ENCODE data around the gene ANKLE2. TPM values are rescaled to one million over a fixed set of nuclear protein-coding genes. Genes with fewer than 3 reads are reported as not detected.
"Not testable (repeated sequence)": the region's sequence is repeated elsewhere in the genome, so short reads cannot be mapped to it uniquely, and the experiment has no call there.

Gene ANKLE2
- total RNA-seq, 1 donor from 2014 or later = 61.1 TPM

DNA sequence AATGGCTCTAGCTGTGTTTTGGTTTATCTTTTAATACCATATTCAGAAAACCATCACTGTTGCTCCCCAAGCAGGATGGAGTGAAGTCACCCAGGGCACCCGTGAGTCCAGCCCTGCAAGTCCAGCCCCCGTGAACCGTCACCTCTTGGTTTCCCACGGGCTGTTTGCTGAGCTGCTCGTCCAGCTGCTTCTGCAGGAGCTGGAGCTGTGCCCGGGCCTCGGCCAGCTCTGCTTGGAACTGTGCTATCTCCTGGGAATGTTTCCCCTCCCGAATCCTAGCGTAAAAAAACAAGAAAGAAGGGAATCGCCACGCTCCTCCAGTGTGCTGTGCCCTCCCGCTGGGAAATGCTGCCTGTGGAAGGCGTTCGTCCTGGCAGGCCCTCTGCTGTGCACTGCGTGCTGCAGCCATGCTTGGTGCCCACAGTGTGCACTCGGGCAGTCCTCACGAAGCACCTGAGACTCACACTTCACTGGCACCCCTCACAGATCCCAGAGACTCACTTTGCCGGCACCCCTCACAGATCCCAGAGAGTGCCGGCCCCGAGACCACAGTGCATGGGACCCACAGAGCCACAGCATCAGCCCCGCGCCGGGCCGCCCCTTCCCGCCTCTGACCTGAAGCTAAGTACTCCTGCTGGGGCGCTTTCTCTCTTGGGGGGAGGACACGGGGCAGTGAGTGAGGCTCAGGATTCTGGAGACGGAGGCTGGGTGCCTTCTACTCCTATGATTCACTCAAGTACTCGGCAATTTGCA lies 15.4 kb upstream of the ANKLE2 start:
- DNase-seq = peak; percentile 81

DNA sequence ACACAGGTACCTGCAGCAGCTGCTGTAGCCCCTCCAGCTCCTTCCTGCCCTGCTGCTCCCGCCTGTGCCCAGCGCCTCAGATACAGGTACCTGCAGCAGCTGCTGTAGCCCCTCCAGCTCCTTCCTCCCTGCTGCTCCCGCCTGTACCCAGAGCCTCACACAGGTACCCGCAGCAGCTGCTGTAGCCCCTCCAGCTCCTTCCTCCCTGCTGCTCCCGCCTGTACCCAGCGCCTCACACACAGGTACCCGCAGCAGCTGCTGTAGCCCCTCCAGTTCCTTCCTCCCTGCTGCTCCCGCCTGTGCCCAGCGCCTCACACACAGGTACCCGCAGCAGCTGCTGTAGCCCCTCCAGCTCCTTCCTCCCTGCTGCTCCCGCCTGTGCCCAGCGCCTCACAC lies 14.6 kb upstream of the ANKLE2 start:
- not testable (repeated sequence) for DNase-seq

DNA sequence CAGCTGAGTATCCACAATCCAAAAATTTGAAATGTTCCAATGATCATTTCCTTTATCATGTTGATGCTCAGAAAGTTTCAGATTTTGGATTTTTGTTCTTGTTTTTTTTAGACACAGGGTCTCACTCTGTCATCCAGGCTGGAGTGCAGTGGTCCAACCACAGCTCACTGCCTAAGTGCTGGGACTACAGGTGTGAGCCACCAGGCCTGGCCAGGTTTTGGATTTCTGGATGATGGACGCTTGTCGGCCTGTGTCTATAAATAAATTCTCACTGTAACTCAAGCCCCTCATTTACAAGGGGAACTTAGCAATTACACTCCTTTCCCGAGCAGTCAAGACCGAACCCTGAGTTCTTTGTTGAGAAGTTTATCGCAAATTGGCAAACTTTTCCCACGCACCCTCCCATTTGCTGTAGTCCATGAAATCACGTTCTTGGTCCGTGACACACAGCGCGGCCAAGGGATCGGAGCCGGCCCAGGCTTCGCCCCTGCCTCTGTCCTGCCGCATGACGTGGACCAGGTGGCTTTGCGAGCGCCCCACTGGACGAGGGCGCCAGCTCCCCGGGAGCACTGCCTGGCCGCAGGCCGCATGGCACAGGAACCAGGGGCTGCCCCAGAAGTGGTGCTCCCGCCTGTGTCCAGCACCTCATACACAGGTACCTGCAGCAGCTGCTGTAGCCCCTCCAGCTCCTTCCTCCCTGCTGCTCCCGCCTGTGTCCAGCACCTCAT lies 14.0 kb upstream of the ANKLE2 start:
- DNase-seq = peak; percentile 32

DNA sequence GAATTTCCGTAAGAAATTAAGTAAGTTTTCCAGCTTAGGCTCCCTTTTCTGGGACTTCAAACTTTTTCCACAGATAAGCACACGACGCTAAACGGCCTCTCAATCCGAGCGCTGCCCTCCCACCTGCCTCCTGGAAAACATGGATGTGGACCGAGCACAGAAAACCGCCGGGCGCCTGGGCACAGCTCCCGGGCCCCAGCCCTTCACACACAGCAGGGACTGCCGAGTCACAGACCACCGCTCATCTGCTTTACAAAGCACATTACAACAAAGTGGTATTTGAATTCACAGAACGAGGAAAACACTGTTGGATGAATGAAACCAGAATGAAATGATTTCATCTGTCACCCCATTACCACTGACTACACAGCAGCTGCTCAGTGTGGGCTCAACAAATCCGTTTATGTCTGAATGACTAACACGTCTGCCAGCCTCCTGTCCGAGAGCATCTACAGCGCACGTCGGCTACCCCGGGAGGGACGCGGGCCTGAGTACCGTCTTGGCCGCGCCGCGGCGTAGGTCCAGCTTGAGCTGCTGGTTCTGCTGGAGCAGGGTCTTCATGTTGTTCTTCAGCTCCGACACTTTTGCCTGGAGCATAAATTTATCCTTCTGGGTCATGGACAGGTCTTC lies 13.1 kb upstream of the ANKLE2 start:
- DNase-seq = no peak

DNA sequence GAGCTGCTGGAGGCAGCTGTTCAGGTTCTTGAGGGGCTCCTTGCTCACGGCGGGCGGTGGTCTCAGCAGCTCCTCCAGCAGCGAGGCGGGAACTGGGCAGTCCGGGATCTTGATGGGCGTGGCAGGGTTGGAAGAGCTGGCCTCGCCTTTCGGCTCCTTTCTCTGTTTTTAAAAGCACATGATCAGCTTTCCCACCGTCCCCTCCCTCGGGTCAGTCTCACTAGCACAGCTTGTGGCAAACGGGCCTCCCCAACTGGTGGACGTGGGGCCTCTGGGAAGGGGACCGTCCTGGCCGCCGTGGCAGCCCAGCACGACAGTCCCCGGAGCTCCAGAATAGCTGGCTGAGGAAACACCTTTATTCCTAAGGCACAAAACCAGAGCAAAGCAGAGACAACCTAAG lies 12.5 kb upstream of the ANKLE2 start:
- DNase-seq = no peak

DNA sequence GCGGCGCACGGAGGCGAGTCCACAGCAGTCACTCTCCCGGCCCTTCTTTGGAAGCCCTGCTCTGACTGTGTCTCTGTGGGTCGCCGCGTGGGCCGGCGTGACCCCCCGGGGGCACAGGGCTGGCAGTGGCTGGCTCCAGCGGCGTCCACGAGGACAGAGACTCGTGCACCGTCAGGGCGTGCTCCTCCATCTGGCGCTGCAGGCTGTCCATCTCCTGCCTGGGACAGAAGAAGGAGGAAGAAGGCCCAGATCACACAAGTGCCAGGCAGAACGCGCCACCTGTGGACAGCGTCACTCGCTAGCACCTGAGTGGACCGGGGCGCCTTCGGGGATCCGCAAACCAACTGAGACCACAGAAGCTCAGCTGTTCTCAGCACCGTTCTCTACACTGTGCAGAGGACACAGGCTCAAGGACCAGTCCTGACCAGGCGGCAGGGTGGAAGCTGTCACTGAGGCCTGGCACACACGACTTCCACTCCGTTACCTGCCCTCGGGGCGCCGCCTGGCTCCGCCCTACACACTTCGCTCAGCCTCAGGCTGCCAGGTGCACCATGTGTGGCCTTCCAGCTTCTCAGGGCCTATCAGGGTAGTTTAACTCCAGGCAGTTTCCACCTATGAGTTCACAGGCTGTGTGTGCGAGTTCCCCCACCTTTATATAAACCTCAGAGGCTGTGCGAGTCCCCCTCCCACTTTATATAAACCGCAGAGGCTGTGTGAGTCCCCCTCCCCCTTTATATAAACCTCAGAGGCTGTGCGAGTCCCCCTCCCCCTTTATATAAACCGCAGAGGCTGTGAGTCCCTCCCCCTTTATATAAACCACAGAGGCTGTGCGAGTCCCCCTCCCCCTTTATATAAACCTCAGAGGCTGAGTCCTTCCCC lies 11.7 kb upstream of the ANKLE2 start:
- no peak for DNase-seq

DNA sequence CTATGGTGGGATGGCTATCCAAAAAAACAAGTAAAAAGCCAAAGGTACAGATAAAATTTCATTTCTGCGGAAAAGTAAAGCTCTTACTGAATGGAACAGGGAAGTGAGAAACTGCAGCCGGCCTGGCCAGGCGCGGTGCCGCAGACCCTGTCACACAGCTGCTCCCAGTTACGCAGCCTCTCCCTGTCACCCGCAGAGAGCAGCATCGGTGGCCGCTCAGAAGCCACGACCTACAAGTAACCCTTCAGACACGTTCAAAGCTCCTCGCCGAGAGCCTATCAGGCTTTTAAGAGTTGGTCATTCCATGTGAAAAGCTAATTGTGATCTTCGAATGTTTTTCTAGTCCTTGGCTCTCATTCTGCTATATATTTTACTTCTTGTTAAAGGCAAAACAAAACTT lies 11.0 kb upstream of the ANKLE2 start:
- DNase-seq = no peak

DNA sequence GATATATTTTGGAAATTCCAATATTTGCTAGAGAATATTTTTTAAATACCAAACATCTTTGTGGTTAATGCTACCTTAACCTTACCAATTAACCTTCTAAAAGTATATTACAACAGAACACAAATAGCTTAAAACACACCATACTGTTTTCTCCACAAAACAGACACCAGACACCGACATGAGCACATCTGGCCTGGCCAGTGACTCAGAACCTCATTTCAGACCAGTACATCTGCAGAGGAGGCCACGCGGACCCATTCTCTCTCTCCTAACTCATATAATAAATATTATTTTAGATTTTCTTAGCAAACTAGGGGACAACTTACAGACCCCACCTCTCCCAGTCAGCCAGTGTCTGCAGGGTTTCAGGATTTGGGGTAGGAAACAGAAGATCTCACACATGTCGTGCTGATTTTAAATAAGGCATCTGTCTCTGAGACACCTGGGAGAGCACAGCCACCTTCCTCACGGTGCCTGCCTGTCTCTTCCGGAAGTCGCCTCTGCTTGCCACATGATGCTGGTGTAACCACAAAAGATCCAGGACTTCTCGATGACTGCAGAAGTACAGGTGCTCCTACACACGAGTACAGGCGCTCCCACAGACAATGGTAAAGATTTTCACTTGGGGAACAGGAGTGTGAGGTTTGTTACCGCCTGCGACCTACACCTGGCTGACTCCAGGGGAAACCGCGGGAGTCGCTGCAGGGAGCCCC lies 9.7 kb upstream of the ANKLE2 start:
- no peak for DNase-seq

DNA sequence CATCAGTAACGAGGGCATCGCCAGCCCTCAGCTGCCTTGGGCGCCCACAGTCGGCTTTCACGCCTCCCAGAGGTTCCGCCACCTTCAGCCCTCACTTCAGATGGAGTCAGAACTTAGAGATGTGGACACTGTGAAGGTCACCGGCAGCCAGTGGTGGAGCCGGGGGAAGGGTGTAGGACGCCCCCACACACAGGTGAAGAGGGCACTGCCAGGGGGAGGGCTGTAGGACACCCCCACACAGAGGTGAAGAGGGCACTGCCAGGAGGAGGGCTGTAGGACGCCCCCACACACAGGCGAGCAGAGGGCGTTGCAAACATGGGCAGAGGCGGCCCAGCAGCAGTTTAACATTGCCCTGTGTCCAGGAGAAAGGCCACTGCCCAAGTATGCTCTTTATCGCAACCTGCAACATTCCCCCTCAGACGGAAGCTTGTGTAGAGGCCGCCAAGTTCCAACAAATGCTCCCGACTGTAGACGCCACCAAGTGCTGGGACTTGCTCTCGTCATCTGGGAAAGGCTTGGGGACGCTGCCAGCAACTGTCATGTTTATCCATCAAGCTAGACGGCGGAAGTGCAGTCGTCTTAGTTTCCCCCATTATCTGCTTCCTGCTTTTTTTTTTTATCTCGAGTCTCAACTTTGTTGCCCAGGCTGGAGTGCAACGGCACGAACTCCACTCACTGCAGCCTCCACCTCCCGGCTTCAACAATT lies 4.9 kb upstream of the ANKLE2 start:
- peak; percentile 72 for DNase-seq

DNA sequence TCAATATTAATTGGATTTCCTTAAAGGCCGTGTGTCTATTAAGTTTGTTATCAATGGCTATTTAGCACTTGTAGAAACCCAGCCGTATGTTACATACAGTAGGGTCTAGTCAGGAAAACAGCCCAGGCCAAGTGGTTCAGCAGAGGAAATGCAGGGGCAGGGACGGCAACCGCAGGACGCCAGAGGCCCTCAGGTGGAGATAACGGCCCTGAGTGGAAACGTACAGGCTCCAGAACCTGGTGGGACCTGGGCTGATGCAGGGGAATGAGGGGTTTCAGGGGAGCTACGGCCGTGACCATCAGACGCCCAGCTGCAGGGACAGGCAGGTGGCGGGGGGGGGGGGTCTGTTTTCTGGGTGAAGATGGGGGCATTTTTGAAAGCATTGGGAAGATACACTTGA lies 3.7 kb upstream of the ANKLE2 start:
- DNase-seq = no peak

DNA sequence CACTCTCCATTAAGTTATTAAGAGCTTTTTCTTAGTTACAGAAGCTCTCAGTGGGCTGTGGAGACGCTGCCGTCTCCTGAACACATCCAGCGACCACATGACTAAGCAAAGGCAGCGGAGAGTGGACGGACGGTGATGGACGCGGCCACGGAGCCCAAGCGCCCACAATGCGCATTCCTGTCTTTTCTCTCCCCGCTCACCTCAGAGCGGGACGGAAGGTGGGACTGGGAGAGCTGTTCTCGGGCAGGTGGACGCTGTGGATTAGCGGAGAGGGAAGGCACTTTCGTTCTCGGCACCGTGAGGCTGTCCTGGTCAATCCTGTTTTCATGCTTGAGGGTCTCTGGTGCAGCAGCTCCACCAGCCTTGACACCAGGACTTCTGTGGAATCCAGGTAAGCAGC lies 2.6 kb upstream of the ANKLE2 start:
- no peak for DNase-seq

DNA sequence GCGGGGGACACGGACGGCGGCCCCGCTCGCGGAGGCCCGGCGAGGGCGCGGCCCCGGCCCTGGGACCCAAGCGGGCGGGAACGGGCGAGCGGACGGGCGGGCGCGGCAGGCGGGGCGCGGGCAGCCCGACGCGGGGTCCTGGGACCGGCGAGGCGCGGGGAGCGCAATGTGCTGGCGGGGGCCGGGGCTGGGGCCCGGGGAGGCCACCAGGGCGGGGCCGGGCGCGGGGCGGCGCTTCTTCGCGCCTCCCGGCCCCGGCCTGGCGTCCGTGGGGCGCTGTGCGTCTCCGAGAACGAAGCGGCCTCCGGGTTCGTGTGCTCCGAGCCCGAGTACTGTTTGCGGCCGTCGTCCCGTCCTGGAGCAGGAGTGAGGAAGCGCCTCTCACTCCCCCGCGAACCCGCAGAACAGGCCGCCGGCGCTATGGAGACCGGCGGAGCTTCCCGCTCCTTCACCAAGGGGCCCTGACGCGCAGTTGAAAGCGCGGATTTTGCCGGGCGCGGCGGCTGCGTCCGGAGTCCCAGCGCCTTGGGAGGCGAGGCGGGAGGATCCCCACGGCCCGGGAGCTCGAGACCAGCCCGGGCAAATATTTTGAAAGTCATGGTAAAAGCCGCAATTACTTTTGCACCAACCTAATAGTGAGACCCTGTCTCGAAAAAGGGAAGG lies 420 bp upstream of the ANKLE2 start:
- peak; percentile 96 for DNase-seq

DNA sequence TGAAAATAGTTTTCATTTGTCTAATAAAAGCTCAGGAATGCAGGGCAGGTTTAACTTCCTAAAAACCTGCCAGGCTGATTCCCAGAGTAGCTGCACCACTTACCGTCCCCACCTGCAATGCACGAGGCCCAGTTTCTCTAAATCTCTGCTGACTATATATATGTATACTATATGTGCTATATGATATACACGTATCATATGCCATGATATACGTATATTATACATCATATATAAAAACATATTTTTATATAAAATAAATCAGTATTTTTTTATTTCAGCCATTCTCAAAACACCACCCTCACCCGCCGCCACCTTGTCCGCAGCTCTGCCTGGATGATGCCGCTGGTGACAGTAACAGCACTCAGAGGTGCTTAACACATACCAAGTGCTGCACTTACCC lies 2.3 kb downstream of the ANKLE2 start:
- no peak for DNase-seq

DNA sequence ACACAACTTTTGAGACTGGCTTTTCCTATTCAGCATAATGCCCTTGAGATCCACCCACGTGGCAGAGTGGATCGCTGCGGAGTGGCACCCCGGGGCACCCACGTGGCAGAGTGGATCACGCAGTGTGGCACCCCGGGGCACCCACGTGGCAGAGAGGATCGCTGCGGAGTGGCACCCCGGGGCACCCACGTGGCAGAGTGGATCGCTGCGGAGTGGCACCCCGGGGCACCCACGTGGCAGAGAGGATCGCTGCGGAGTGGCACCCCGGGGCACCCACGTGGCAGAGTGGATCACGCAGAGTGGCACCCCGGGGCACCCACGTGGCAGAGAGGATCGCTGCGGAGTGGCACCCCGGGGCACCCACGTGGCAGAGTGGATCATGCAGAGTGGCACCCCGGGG lies 2.8 kb downstream of the ANKLE2 start:
- DNase-seq = not testable (repeated sequence)

DNA sequence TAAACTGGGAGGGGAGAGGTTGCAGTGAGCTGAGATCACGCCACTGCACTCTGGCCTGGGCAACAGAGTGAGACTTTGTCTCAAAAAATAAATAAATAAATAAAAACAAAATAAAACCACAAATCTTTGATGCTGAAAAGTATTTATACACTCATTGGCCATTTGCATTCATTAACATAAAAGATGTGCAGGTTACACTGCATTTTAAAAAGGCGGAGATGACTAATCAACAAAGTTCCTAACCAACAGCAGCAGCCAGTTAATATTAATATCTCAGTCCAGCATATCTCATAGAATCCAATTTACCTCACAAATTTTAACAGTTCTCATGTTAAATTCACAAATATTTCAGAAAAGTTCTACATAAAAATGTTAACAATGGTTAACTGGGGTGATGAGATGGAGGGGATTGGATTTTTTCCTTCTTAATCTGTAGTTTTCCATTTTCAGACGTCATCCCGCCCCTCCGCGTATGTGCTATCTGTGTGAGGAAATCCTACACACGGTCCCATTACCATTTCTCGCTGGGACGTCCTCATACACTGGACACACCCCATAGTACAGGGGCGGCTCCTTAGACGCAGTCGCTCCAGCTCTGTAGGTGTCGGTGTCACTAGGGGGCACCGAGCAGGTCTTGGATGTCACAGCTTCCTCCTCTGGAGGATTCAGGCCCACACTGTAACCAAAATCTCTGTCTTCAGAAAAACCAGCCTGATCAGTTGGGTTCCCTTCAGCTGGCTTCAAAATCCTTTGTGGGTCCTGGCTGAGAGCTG lies 7.3 kb downstream of the ANKLE2 start:
- no peak for DNase-seq

DNA sequence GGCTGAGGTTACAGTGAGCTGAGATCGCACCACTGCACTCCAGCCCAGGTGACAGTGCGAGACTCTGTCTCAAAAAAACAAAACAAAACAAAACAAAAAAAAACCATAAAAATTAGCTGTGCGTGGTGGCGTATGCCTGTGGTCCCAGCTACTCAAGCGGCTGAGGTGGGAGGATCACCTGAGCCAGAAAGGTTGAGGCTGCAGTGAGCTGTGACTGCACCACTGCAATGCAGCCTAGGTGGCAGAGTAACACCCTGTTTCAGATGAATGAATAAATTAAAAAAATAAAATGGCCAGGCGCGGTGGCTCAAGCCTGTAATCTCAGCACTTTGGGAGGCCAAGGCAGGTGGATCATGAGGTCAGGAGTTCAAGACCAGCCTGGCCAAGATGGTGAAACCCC lies 8.0 kb downstream of the ANKLE2 start:
- not testable (repeated sequence) for DNase-seq

DNA sequence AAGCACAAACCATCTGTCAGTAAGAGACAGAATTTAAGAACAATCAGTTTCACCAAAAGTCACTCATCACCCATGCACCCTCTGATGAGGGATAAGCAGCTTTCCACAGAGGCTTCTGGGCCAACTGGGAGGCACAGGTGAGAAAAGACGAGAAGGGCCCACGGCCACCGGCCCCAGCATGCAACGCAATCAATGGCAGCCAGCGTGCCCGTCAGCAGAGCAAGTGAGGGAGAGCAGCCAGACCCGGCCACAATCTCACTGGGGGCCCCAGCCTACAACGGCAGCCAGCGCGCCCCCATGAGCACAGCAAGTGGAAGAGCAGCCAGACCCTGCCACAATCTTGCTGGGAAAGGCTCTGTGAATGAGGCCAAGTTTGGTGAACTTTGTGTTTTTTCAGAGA lies 13.3 kb downstream of the ANKLE2 start:
- no peak for DNase-seq

DNA sequence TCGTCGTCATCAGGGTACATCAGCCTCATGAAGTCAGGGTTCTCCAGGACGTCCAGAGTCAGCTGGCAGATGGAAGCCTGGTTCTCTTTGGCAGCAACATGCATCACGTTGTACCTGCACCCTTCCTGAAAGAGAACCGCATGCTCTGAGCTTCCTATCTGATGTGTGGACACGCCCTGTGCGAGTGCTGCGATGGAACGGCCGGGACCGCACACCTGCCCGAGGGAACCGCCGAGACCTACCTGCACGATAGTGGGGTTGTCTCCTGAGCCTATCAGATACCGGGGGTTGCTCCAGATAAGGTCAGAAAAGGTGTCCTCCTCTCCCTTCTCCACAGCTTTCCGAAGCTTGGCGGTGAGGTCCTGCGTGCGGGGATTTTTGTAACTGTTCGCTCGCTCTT lies 13.7 kb downstream of the ANKLE2 start:
- no peak for DNase-seq

DNA sequence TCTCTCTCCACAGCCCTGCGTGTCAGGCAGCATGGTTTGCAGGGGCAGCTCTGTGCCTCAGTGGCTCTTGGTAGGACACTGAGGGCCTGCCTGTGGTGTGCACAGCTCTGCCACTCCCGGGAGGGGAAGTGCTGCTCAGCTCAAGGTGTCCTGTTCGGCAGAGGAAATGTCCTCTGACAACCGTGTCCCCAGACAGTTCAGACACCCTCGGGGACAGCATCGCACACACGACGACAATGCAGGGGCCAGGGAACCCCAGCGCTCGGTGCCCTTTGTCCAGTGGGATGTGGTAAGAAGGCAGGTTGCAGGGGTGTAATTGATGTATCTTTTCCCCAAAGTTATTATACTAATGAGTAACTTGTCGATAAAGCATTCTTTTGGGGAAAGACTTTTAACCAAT lies 14.2 kb downstream of the ANKLE2 start:
- no peak for DNase-seq

DNA sequence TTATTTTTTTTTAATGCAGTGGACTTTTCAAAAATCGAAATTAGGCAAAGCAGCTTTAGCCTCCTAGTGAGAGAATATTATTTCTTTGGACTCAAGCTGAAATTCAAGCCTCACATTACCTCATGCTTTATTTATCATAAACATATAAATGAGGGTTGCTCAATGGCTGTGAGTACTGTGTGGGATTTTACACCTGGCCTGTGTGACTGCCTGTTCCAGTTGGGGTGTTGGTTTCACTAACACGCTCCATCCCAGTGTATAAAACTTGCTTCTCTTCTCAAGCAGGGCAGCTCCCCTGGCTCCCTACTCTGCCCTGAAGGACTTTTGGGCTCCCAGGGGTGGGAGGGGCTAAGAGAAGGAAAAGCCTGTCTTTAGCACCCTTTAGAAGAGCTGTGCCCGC lies 15.0 kb downstream of the ANKLE2 start:
- no peak for DNase-seq

All from tongue (tissue), 2 donors.